Measurements from ENCODE around the gene DPM3. TPM values are rescaled to one million over a fixed set of nuclear protein-coding genes. Genes with fewer than 3 reads are reported as not detected.

Gene DPM3
- total RNA-seq, 3 donors from 2014 or later (not counting 1 experiment from before 2014, with no cell fraction given), result 26.8 to 45.7 (median 41.5) TPM

- Mint-ChIP-seq H3K4me3 (no peak overlapping the region), H3K27ac (no peak overlapping the region), H3K36me3 (no peaks in the 10 kb centered on the region), H3K4me1 (peaks cover 0 to 5% of the 10 kb centered on the region in 2 donors), H3K27me3 (ENCODE audit: low read depth in 2 of 2) (peaks cover 0 to 12% of the 10 kb centered on the region in 2 donors), H3K9me3 (no peaks in the 10 kb centered on the region)
- ATAC-seq, result no peak
- no peaks in the 10 kb centered on the region for H3K9me3 ChIP-seq (ENCODE audit: control insufficient read depth, insufficient read depth, low read length)
- no peak overlapping the region for H3K27ac ChIP-seq (ENCODE audit: low read length)
- H3K4me3 ChIP-seq (ENCODE audit: low read length), result no peak overlapping the region
- no peak for DNase-seq
- H3K36me3 ChIP-seq (ENCODE audit: control insufficient read depth, insufficient read depth, low read length), result no peaks in the 10 kb centered on the region
- no peak for TF ChIP-seq CTCF (IDR thresholded peaks at IDR 0.05)
- no peaks in the 10 kb centered on the region for H3K27me3 ChIP-seq (ENCODE audit: control insufficient read depth, insufficient read depth, low read length)
- intact Hi-C loops (cut with micrococcal nuclease), result no loop called here
- no peaks in the 10 kb centered on the region for H3K4me1 ChIP-seq (ENCODE audit: control insufficient read depth, insufficient read depth, low read length)
- 61% methylated on average over 6 of the region's 9 CpGs for WGBS (ENCODE audit: insufficient coverage)
Observed at GRCh38 chr1:155103325-155103724, 37.0 kb downstream of the DPM3 start.

GRCh38 chr1:155099331-155099730, 41.0 kb downstream of the DPM3 start:
- no peaks in the 10 kb centered on the region for H3K27me3 ChIP-seq (ENCODE audit: control insufficient read depth, insufficient read depth, low read length)
- H3K27ac ChIP-seq (ENCODE audit: low read length), result no peak overlapping the region
- ATAC-seq (no peak), DNase-seq (no peak)
- 81% methylated on average over 7 of the region's 7 CpGs for WGBS (ENCODE audit: insufficient coverage)
- no peaks in the 10 kb centered on the region for H3K36me3 ChIP-seq (ENCODE audit: control insufficient read depth, insufficient read depth, low read length)
- intact Hi-C loops (cut with micrococcal nuclease), result no loop called here
- no peaks in the 10 kb centered on the region for H3K9me3 Mint-ChIP-seq
- no peak overlapping the region for H3K4me3 ChIP-seq (ENCODE audit: low read length)
- no peaks in the 10 kb centered on the region for H3K4me1 ChIP-seq (ENCODE audit: control insufficient read depth, insufficient read depth, low read length)
- peaks cover 0 to 5% of the 10 kb centered on the region in 2 donors for H3K4me1 Mint-ChIP-seq
- no peak overlapping the region for H3K27ac Mint-ChIP-seq
- H3K27me3 Mint-ChIP-seq (ENCODE audit: low read depth in 2 of 2), result peaks cover 8 to 20% of the 10 kb centered on the region in 2 donors
- TF ChIP-seq CTCF (IDR thresholded peaks at IDR 0.05), result no peak
- no peaks in the 10 kb centered on the region for H3K36me3 Mint-ChIP-seq
- H3K9me3 ChIP-seq (ENCODE audit: control insufficient read depth, insufficient read depth, low read length), result no peaks in the 10 kb centered on the region
- no peak overlapping the region for H3K4me3 Mint-ChIP-seq

- no peaks in the 10 kb centered on the region for H3K27me3 ChIP-seq (ENCODE audit: control insufficient read depth, insufficient read depth, low read length)
- TF ChIP-seq CTCF (IDR thresholded peaks at IDR 0.05), result no peak
- DNase-seq (no peak), ATAC-seq (peak in 1 of 3 donors; percentile 18)
- no peak overlapping the region for H3K27ac Mint-ChIP-seq
- no peaks in the 10 kb centered on the region for H3K9me3 ChIP-seq (ENCODE audit: control insufficient read depth, insufficient read depth, low read length)
- H3K4me3 Mint-ChIP-seq, result no peak overlapping the region
- peaks cover 7% of the 10 kb centered on the region for H3K4me1 ChIP-seq (ENCODE audit: control insufficient read depth, insufficient read depth, low read length)
- intact Hi-C loops (cut with micrococcal nuclease), result loop anchor here (5.0 kb wide), 1 partner anchor 33 kb away; the partner anchor contains the start of gene EFNA1
- 81% methylated on average over 2 of the region's 2 CpGs for WGBS (ENCODE audit: insufficient coverage)
- H3K9me3 Mint-ChIP-seq, result no peaks in the 10 kb centered on the region
- no peaks in the 10 kb centered on the region for H3K36me3 ChIP-seq (ENCODE audit: control insufficient read depth, insufficient read depth, low read length)
- no peaks in the 10 kb centered on the region for H3K4me1 Mint-ChIP-seq
- H3K27me3 Mint-ChIP-seq (ENCODE audit: low read depth in 2 of 2), result peaks cover 5 to 20% of the 10 kb centered on the region in 2 donors
- H3K36me3 Mint-ChIP-seq, result no peaks in the 10 kb centered on the region
- no peak overlapping the region for H3K27ac ChIP-seq (ENCODE audit: low read length)
- H3K4me3 ChIP-seq (ENCODE audit: low read length), result no peak overlapping the region
Observed at GRCh38 chr1:155094622-155094948, 45.7 kb downstream of the DPM3 start.

- no peak overlapping the region for H3K27ac Mint-ChIP-seq
- Histone ChIP-seq H3K4me3 (ENCODE audit: low read length) (no peak overlapping the region), H3K27ac (ENCODE audit: low read length) (no peak overlapping the region), H3K27me3 (ENCODE audit: control insufficient read depth, insufficient read depth, low read length) (no peaks in the 10 kb centered on the region), H3K36me3 (ENCODE audit: control insufficient read depth, insufficient read depth, low read length) (no peaks in the 10 kb centered on the region), H3K9me3 (ENCODE audit: control insufficient read depth, insufficient read depth, low read length) (no peaks in the 10 kb centered on the region), H3K4me1 (ENCODE audit: control insufficient read depth, insufficient read depth, low read length) (peaks cover 7% of the 10 kb centered on the region)
- peaks cover 5 to 20% of the 10 kb centered on the region in 2 donors for H3K27me3 Mint-ChIP-seq (ENCODE audit: low read depth in 2 of 2)
- no peaks in the 10 kb centered on the region for H3K36me3 Mint-ChIP-seq
- intact Hi-C loops (cut with micrococcal nuclease), result loop anchor here (5.0 kb wide), 1 partner anchor 33 kb away; the partner anchor contains the start of gene EFNA1
- DNase-seq, result peak in 1 of 2 donors; percentile 59
- peak in 1 of 3 donors; percentile 6 for ATAC-seq
- no peaks in the 10 kb centered on the region for H3K9me3 Mint-ChIP-seq
- WGBS (ENCODE audit: insufficient coverage), result 49% methylated on average over 11 of the region's 13 CpGs
- TF ChIP-seq CTCF (IDR thresholded peaks at IDR 0.05), result no peak
- no peaks in the 10 kb centered on the region for H3K4me1 Mint-ChIP-seq
- H3K4me3 Mint-ChIP-seq, result no peak overlapping the region
Observed at GRCh38 chr1:155093911-155094621, 46.3 kb downstream of the DPM3 start.
